ENCODE data around the gene TBL2.

DNA sequence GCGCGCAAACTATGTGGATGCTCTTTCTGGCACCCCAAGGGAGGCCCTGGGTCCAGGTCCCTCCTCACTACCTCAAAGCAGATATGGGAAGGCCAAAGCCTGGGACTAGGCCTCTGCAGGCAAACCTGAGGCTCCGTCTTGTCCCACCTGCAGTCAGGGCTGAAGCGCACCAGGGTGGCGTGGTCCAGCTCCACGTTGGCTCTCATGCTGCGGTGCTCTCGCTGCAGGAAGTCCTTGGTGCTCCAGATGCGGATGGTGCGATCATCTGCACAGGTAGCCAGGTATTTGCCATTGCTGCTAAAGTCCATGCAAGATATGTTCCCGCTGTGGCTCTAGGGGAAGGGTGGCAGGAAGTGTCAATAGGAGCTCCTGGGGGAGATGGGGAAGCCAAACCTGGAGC is 4.6 kb downstream of the TBL2 start:
- TF ChIP-seq EP300 (conservative IDR thresholded peaks at IDR 0.05; ENCODE audit: poor library complexity, severe bottlenecking) (no peak), MXI1 (conservative IDR thresholded peaks at IDR 0.05; ENCODE audit: poor library complexity, severe bottlenecking) (no peak)
- TF ChIP-seq, protein P1, sequence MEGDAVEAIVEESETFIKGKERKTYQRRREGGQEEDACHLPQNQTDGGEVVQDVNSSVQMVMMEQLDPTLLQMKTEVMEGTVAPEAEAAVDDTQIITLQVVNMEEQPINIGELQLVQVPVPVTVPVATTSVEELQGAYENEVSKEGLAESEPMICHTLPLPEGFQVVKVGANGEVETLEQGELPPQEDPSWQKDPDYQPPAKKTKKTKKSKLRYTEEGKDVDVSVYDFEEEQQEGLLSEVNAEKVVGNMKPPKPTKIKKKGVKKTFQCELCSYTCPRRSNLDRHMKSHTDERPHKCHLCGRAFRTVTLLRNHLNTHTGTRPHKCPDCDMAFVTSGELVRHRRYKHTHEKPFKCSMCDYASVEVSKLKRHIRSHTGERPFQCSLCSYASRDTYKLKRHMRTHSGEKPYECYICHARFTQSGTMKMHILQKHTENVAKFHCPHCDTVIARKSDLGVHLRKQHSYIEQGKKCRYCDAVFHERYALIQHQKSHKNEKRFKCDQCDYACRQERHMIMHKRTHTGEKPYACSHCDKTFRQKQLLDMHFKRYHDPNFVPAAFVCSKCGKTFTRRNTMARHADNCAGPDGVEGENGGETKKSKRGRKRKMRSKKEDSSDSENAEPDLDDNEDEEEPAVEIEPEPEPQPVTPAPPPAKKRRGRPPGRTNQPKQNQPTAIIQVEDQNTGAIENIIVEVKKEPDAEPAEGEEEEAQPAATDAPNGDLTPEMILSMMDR (IDR thresholded peaks at IDR 0.05; ENCODE audit: poor library complexity, severe bottlenecking), result no peak
- TF ChIP-seq, protein P2, sequence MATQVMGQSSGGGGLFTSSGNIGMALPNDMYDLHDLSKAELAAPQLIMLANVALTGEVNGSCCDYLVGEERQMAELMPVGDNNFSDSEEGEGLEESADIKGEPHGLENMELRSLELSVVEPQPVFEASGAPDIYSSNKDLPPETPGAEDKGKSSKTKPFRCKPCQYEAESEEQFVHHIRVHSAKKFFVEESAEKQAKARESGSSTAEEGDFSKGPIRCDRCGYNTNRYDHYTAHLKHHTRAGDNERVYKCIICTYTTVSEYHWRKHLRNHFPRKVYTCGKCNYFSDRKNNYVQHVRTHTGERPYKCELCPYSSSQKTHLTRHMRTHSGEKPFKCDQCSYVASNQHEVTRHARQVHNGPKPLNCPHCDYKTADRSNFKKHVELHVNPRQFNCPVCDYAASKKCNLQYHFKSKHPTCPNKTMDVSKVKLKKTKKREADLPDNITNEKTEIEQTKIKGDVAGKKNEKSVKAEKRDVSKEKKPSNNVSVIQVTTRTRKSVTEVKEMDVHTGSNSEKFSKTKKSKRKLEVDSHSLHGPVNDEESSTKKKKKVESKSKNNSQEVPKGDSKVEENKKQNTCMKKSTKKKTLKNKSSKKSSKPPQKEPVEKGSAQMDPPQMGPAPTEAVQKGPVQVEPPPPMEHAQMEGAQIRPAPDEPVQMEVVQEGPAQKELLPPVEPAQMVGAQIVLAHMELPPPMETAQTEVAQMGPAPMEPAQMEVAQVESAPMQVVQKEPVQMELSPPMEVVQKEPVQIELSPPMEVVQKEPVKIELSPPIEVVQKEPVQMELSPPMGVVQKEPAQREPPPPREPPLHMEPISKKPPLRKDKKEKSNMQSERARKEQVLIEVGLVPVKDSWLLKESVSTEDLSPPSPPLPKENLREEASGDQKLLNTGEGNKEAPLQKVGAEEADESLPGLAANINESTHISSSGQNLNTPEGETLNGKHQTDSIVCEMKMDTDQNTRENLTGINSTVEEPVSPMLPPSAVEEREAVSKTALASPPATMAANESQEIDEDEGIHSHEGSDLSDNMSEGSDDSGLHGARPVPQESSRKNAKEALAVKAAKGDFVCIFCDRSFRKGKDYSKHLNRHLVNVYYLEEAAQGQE (IDR thresholded peaks at IDR 0.05; ENCODE audit: borderline replicate concordance), result no peak

Data from neural cell (in vitro differentiated cells).